Astrocyte (in vitro differentiated cells and primary cell): Measurements from ENCODE around the gene RLN3. TPM values are rescaled to one million over a fixed set of nuclear protein-coding genes. Genes with fewer than 3 reads are reported as not detected.
A peak's percentile ranks its signal among the peaks of the same experiment; 100 is the strongest.

Source experiments
- DNase-seq: peaks from one replicate; pipeline ENCODE4 v3.0.0-alpha.2; 2010; ENCODE audit warnings: low read depth
- FAIRE-seq: peaks from 2 replicates; lab custom pipeline; 2011; peaks lifted over from hg19 to GRCh38; lab: Jason Lieb, UNC
- H2AFZ ChIP-seq: 2 replicates; pipeline ENCODE4 v1.6.0; 2012; ENCODE audit warnings: low read depth, low read length, inconsistent platforms
- H3K27ac ChIP-seq: 2 replicates; pipeline ENCODE4 v1.5.1; 2011; ENCODE audit warnings: low read depth, low read length, inconsistent platforms
- H3K27me3 ChIP-seq: 2 replicates; pipeline ENCODE4 v1.6.0; 2011; ENCODE audit warnings: low read length, inconsistent platforms; ENCODE audit not compliant: insufficient read depth
- H3K36me3 ChIP-seq: 2 replicates; pipeline ENCODE4 v1.5.1; 2011; ENCODE audit warnings: low read length, inconsistent platforms; ENCODE audit not compliant: insufficient read depth
- H3K4me1 ChIP-seq: 2 replicates; pipeline ENCODE4 v1.5.1; 2011; ENCODE audit warnings: low read length, inconsistent platforms; ENCODE audit not compliant: insufficient read depth
- H3K4me2 ChIP-seq: 2 replicates; pipeline ENCODE4 v1.6.0; 2012; ENCODE audit warnings: low read length, inconsistent platforms
- H3K4me3 ChIP-seq: 2 replicates; pipeline ENCODE4 v1.5.1; 2011; ENCODE audit warnings: low read depth, mild to moderate bottlenecking, low read length, inconsistent platforms; ENCODE audit not compliant: insufficient read depth
- H3K79me2 ChIP-seq: 2 replicates; pipeline ENCODE4 v1.6.0; 2012; ENCODE audit warnings: mild to moderate bottlenecking, low read length, inconsistent platforms; ENCODE audit not compliant: insufficient read depth
- H3K9ac ChIP-seq: 2 replicates; pipeline ENCODE4 v1.6.0; 2012; ENCODE audit warnings: mild to moderate bottlenecking, low read length, inconsistent platforms
- H3K9me3 ChIP-seq: 2 replicates; pipeline ENCODE4 v1.5.1; 2012; ENCODE audit warnings: low read depth, mild to moderate bottlenecking, low read length, inconsistent platforms; ENCODE audit not compliant: insufficient read depth
- H4K20me1 ChIP-seq: 2 replicates; pipeline ENCODE4 v1.6.0; 2012; ENCODE audit warnings: low read length, inconsistent platforms; ENCODE audit not compliant: insufficient read depth
- H3K27ac Mint-ChIP-seq: one replicate; pipeline ENCODE4 v1.8.0; 2021; ENCODE audit warnings: mild to moderate bottlenecking, mixed read lengths; ENCODE audit not compliant: unreplicated experiment
- H3K27me3 Mint-ChIP-seq: one replicate; pipeline ENCODE4 v1.8.0; 2021; ENCODE audit warnings: low read depth, mixed read lengths; ENCODE audit not compliant: unreplicated experiment
- H3K36me3 Mint-ChIP-seq: one replicate; pipeline ENCODE4 v1.8.0; 2021; ENCODE audit warnings: low read depth, mixed read lengths; ENCODE audit not compliant: unreplicated experiment
- H3K4me1 Mint-ChIP-seq: one replicate; pipeline ENCODE4 v1.8.0; 2021; ENCODE audit warnings: low read depth, mixed read lengths; ENCODE audit not compliant: unreplicated experiment
- H3K4me3 Mint-ChIP-seq: one replicate; pipeline ENCODE4 v1.8.0; 2021; ENCODE audit warnings: mild to moderate bottlenecking, moderate library complexity, mixed read lengths; ENCODE audit not compliant: unreplicated experiment
- H3K9me3 Mint-ChIP-seq: one replicate; pipeline ENCODE4 v1.8.0; 2021; ENCODE audit warnings: mild to moderate bottlenecking, mixed read lengths; ENCODE audit not compliant: unreplicated experiment
- CTCF ChIP-seq: IDR thresholded peaks from 2 replicates; pipeline ENCODE4 v1.5.1; 2011; ENCODE audit warnings: low read depth, mild to moderate bottlenecking, inconsistent platforms, low read length, moderate library complexity; ENCODE audit not compliant: insufficient read depth
- EZH2 ChIP-seq: IDR thresholded peaks from 2 replicates; pipeline ENCODE4 v1.6.1; 2012; ENCODE audit warnings: mild to moderate bottlenecking, low read length, inconsistent platforms; ENCODE audit not compliant: insufficient read depth
- total RNA-seq: library from RNA; stranded (reverse); gene quantifications from 2 replicates; pipeline ENCODE4 v1.2.1, GENCODE V29; 2021

The RLN3 gene
- total RNA-seq, 1 donor from 2014 or later: not detected

GRCh38 chr19:13986348-13986904 is 41.5 kb upstream of the RLN3 start:
- no peaks in the 10 kb centered on the region for H3K9me3 ChIP-seq
- peaks cover 5% of the 10 kb centered on the region for H4K20me1 ChIP-seq
- H3K4me1 ChIP-seq: peaks cover 9% of the 10 kb centered on the region
- no peak for TF ChIP-seq CTCF
- TF ChIP-seq EZH2: no peak
- FAIRE-seq (no peak), DNase-seq (no peak)
- Mint-ChIP-seq H3K27me3 (no peaks in the 10 kb centered on the region), H3K36me3 (peaks cover 15% of the 10 kb centered on the region), H3K4me3 (no peak overlapping the region), H3K9me3 (no peaks in the 10 kb centered on the region), H3K4me1 (peaks cover 5% of the 10 kb centered on the region), H3K27ac (no peak overlapping the region)
- H3K9ac ChIP-seq: peak overlapping the region; percentile 31
- H3K4me3 ChIP-seq: no peak overlapping the region
- peak overlapping the region; percentile 57 for H3K4me2 ChIP-seq
- no peaks in the 10 kb centered on the region for H3K27me3 ChIP-seq
- no peaks in the 10 kb centered on the region for H3K79me2 ChIP-seq
- H2AFZ ChIP-seq: peak overlapping the region; percentile 45
- no peak overlapping the region for H3K27ac ChIP-seq
- H3K36me3 ChIP-seq: no peaks in the 10 kb centered on the region

GRCh38 chr19:13987101-13987890 is 40.7 kb upstream of the RLN3 start:
- Histone ChIP-seq H2AFZ (peak overlapping the region; percentile 45), H3K4me2 (peak overlapping the region; percentile 57), H3K4me3 (no peak overlapping the region), H3K9me3 (no peaks in the 10 kb centered on the region), H4K20me1 (peaks cover 10% of the 10 kb centered on the region), H3K27ac (no peak overlapping the region), H3K36me3 (no peaks in the 10 kb centered on the region), H3K27me3 (no peaks in the 10 kb centered on the region), H3K9ac (no peak overlapping the region), H3K79me2 (no peaks in the 10 kb centered on the region), H3K4me1 (peaks cover 9% of the 10 kb centered on the region)
- TF ChIP-seq EZH2 (no peak), CTCF (no peak)
- H3K27me3 Mint-ChIP-seq: no peaks in the 10 kb centered on the region
- H3K27ac Mint-ChIP-seq: peak overlapping the region; percentile 58
- no peak overlapping the region for H3K4me3 Mint-ChIP-seq
- H3K9me3 Mint-ChIP-seq: no peaks in the 10 kb centered on the region
- peaks cover 17% of the 10 kb centered on the region for H3K36me3 Mint-ChIP-seq
- FAIRE-seq: no peak
- no peak for DNase-seq
- H3K4me1 Mint-ChIP-seq: peaks cover 5% of the 10 kb centered on the region

GRCh38 chr19:13989487-13989886 is 38.5 kb upstream of the RLN3 start:
- no peak overlapping the region for H3K27ac Mint-ChIP-seq
- H3K4me3 Mint-ChIP-seq: peak overlapping the region; percentile 36
- H2AFZ ChIP-seq: no peak overlapping the region
- H3K36me3 ChIP-seq: no peaks in the 10 kb centered on the region
- no peaks in the 10 kb centered on the region for H3K79me2 ChIP-seq
- no peaks in the 10 kb centered on the region for H3K9me3 Mint-ChIP-seq
- no peaks in the 10 kb centered on the region for H3K27me3 Mint-ChIP-seq
- H3K4me1 ChIP-seq: peaks cover 9% of the 10 kb centered on the region
- no peak overlapping the region for H3K4me2 ChIP-seq
- TF ChIP-seq EZH2 (no peak), CTCF (no peak)
- no peaks in the 10 kb centered on the region for H3K27me3 ChIP-seq
- DNase-seq: no peak
- peaks cover 17% of the 10 kb centered on the region for H4K20me1 ChIP-seq
- no peak overlapping the region for H3K9ac ChIP-seq
- H3K36me3 Mint-ChIP-seq: peaks cover 22% of the 10 kb centered on the region
- H3K27ac ChIP-seq: no peak overlapping the region
- H3K4me1 Mint-ChIP-seq: peaks cover 5% of the 10 kb centered on the region
- no peak overlapping the region for H3K4me3 ChIP-seq
- H3K9me3 ChIP-seq: no peaks in the 10 kb centered on the region
- no peak for FAIRE-seq
